IPS DF 6.9 (cell line): ENCODE results near the gene EFEMP1.

Experiments
- DNase-seq: peaks from one replicate; pipeline ENCODE4 v3.0.0-alpha.2; 2013; ENCODE audit warnings: low read depth, low spot score
- H3K27ac ChIP-seq: one replicate; pipeline ENCODE4 v1.5.1; 2013; ENCODE audit warnings: low read length, control low read depth
- H3K27me3 ChIP-seq: 2 replicates; pipeline ENCODE4 v1.6.1; 2013; ENCODE audit warnings: mild to moderate bottlenecking, low read length; ENCODE audit not compliant: control insufficient read depth, insufficient read depth
- H3K36me3 ChIP-seq: 2 replicates; pipeline ENCODE4 v1.6.1; 2013; ENCODE audit warnings: low read length; ENCODE audit not compliant: control insufficient read depth, insufficient read depth
- H3K4me1 ChIP-seq: 2 replicates; pipeline ENCODE4 v1.6.1; 2013; ENCODE audit warnings: low read length; ENCODE audit not compliant: control insufficient read depth, insufficient read depth
- H3K4me3 ChIP-seq: 2 replicates; pipeline ENCODE4 v1.5.1; 2013; ENCODE audit warnings: mild to moderate bottlenecking, low read length
- H3K9me3 ChIP-seq: 2 replicates; pipeline ENCODE4 v1.6.1; 2013; ENCODE audit warnings: low read length, inconsistent platforms; ENCODE audit not compliant: control insufficient read depth, insufficient read depth
- WGBS: extraction: QIAGEN DNeasy Blood & Tissue Kit; methylation state at CpG from one replicate; pipeline ENCODE4 v1.1.7; 2013; ENCODE audit warnings: mixed read lengths, missing lambda C conversion rate; ENCODE audit not compliant: insufficient read length, insufficient coverage; 5-methylcytosine and 5-hydroxymethylcytosine counted together

The EFEMP1 gene

DNA sequence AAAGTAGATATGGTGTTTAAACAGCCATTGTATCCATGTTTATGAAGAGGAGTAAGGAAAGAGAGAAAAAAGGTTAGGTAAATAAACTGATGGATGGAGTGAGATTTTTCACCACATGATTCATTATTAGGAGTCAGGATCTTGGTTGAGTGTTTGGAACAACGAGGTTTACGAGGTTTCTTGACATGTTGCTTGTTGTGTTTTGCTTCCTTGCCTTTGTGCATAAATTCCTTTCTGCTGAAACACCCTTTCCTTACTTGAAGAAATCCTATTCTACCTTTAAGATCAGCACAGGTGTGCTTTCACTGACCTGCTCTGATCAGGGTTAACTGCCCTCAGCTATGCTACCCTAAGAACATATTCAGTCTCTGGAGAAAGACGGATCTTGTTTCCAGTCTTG is 66.6 kb downstream of the EFEMP1 start:
- Histone ChIP-seq H3K9me3 (no peaks in the 10 kb centered on the region), H3K4me3 (no peak overlapping the region), H3K36me3 (no peaks in the 10 kb centered on the region; the same call in 1 of the 2 replicates), H3K27me3 (no peaks in the 10 kb centered on the region), H3K4me1 (no peaks in the 10 kb centered on the region), H3K27ac (no peak overlapping the region)
- DNase-seq = no peak
- WGBS = no CpG with 5 or more reads among the region's 3 CpGs

DNA sequence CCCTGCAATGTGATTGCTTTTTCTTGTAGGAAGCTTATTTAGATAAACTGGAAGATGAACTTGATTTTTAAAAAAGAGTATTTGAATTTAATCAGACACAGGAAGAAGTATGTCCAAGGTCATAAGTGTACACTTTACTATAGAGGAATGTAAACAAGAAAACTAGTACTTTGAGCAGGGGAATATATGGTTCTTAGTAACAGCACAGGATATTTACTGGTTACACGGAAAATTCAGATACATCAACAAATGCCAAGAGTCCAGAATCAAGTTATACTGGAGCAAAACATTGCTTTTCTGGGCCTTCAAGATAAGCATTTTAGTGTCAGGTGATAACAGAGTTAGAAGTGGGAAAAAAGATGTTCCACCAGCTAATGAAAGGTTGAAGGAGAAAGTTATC is 75.5 kb downstream of the EFEMP1 start:
- Histone ChIP-seq H3K4me1 (no peaks in the 10 kb centered on the region), H3K36me3 (no peaks in the 10 kb centered on the region), H3K27ac (no peak overlapping the region), H3K4me3 (no peak overlapping the region), H3K9me3 (no peaks in the 10 kb centered on the region), H3K27me3 (no peaks in the 10 kb centered on the region)
- WGBS = no CpG with 5 or more reads among the region's 1 CpG
- DNase-seq = no peak

- Histone ChIP-seq H3K27me3 (no peaks in the 10 kb centered on the region), H3K27ac (no peak overlapping the region), H3K4me1 (no peaks in the 10 kb centered on the region), H3K9me3 (no peaks in the 10 kb centered on the region), H3K4me3 (no peak overlapping the region), H3K36me3 (no peaks in the 10 kb centered on the region)
- no CpG with 5 or more reads among the region's 1 CpG for WGBS
- no peak for DNase-seq
Measured at GRCh38 chr2:55846426-55846825, 77.2 kb downstream of the EFEMP1 start.

DNA sequence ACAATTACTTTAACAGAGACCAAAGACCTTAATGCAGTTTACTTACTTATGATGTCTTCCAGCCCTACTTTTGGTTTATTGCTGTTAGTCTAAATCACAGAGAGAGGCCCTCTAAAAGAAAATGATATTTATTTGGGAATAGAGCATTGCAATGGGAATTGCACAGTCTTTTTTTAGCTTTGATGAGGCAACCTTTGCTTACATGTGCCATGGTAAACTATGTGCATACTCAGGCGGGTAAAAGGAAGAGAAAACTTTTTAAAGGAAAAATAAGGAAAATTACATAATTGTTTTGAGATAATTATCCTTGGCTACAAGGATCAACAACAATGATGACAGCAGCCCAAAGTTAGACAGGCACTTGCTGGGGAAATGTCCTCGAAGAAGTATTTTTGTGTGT is 78.6 kb downstream of the EFEMP1 start:
- Histone ChIP-seq H3K27me3 (no peaks in the 10 kb centered on the region), H3K27ac (no peak overlapping the region), H3K4me1 (no peaks in the 10 kb centered on the region), H3K36me3 (no peaks in the 10 kb centered on the region), H3K9me3 (no peaks in the 10 kb centered on the region), H3K4me3 (no peak overlapping the region)
- DNase-seq = no peak
- no CpG with 5 or more reads among the region's 2 CpGs for WGBS

GRCh38 chr2:55843994-55844345 is 79.6 kb downstream of the EFEMP1 start:
- Histone ChIP-seq H3K4me1 (0 out of 2 replicates have a peak, but pooled peaks cover 2% of the 10 kb centered on the region), H3K36me3 (no peaks in the 10 kb centered on the region), H3K4me3 (no peak overlapping the region), H3K27me3 (no peaks in the 10 kb centered on the region), H3K9me3 (no peaks in the 10 kb centered on the region), H3K27ac (no peak overlapping the region)
- no peak for DNase-seq
- no CpG with 5 or more reads among the region's 1 CpG for WGBS

DNA sequence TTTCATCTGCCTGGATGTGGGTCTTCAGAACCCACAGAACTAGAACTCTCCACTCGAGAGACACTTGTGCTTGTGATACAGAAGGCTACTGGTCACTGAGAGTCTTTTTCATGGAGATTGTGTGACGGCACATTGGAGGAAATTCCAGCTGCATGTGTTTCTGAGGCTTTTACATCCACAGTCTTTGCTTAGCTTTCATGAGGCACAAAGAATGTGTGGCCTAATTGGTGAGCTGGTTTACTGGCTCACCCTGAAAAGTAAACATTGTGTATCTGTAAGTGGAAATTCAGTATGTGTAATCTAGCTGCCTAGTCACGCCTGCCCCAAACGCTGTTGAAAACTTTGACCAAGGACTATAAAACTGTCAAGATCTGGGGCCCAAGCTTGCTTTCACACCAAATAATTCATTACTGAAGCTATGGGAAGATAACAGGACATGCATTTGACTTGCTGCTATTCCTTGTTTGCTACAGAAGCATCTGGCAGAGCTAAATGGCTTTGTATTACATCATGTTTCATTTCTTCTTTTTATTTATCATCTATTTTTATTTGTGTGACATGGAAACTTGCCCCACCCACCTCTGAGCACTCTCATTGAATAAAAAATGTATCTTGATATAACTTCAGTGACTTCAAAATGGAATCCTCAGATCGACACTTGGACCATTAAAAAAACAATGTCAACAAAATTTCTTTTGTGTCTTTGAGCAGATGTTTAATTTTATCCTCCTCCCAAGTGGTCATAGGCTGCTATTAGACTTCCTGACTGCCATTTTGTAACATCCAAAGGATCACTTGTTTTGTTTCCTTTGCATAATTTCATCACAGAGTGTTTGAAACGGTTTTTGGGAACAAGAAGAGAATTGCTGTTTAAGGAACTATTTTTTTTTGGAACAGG is 80.2 kb downstream of the EFEMP1 start:
- Histone ChIP-seq H3K4me3 (no peak overlapping the region), H3K9me3 (no peaks in the 10 kb centered on the region), H3K27me3 (no peaks in the 10 kb centered on the region), H3K36me3 (no peaks in the 10 kb centered on the region), H3K4me1 (0 out of 2 replicates have a peak, but pooled peaks cover 2% of the 10 kb centered on the region), H3K27ac (no peak overlapping the region)
- no CpG with 5 or more reads among the region's 6 CpGs for WGBS
- DNase-seq = no peak

DNA sequence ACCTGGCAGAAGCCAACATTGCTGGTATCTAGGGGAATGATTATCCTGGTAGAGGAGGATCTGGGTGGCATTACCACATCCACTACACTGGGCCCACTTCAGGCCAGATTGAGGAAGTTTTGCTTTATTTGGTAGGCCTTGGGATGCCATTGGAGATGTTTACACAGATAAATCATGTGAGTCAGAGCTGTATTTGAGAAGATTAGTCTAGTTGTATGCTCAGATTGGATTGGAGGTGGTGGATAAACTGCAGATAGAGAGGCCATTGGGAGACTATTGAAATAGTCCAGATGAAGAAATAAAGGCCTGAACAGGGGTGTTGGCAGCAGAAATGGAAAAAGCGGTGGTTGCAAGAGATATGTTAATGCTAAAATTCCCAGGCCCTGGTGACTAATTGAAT is 81.5 kb downstream of the EFEMP1 start:
- Histone ChIP-seq H3K4me3 (no peak overlapping the region), H3K9me3 (no peaks in the 10 kb centered on the region), H3K4me1 (0 out of 2 replicates have a peak, but pooled peaks cover 5% of the 10 kb centered on the region), H3K27me3 (no peaks in the 10 kb centered on the region), H3K36me3 (no peaks in the 10 kb centered on the region), H3K27ac (no peak overlapping the region)
- DNase-seq = no peak
- no CpG with 5 or more reads among the region's 1 CpG for WGBS

GRCh38 chr2:55840460-55840859 is 83.1 kb downstream of the EFEMP1 start:
- no CpG with 5 or more reads among the region's 1 CpG for WGBS

DNA sequence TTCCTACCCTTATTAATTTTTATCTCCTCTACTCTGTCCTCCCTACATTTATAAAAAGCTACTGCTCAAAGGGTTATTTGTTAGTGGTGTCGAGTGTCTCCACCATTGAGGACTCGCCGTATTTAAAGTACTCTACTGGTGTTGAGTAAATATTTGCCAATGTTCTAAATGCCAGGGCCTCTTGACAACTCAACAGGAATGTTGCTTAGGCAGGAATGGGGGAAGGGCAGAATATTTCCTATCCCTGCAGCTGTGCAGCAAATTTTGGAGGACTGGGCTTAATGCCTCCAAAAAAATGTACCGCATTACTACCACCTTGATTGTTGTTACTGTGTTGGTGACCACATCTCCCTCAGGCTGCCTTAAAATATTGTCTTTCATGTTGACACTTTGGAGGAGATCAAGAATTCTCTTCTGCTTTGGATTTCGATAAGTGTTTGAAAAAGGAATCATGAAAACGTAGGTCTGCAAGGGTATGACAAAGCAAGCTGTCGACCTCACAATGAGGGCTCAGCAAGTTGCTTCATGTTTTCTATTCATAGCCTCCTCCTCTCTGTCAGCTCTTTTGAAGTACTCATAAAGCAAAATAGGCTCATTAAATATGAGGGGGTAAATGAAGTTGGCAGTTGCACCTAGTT is 84.3 kb downstream of the EFEMP1 start:
- no CpG with 5 or more reads among the region's 7 CpGs for WGBS
- no peak overlapping the region for H3K4me3 ChIP-seq
- H3K9me3 ChIP-seq = no peaks in the 10 kb centered on the region
- H3K4me1 ChIP-seq = peaks cover 7% of the 10 kb centered on the region; the same call in 1 of the 2 replicates
- no peaks in the 10 kb centered on the region for H3K27me3 ChIP-seq
- no peak for DNase-seq
- H3K27ac ChIP-seq = no peak overlapping the region
- no peaks in the 10 kb centered on the region for H3K36me3 ChIP-seq

More at GRCh38 chr2:55840460-55840859, 83.1 kb downstream of the EFEMP1 start:
- Histone ChIP-seq H3K4me3 (no peak overlapping the region), H3K4me1 (peaks cover 7% of the 10 kb centered on the region; the same call in 1 of the 2 replicates), H3K36me3 (no peaks in the 10 kb centered on the region), H3K27me3 (no peaks in the 10 kb centered on the region), H3K9me3 (no peaks in the 10 kb centered on the region), H3K27ac (no peak overlapping the region)
- DNase-seq = no peak

DNA sequence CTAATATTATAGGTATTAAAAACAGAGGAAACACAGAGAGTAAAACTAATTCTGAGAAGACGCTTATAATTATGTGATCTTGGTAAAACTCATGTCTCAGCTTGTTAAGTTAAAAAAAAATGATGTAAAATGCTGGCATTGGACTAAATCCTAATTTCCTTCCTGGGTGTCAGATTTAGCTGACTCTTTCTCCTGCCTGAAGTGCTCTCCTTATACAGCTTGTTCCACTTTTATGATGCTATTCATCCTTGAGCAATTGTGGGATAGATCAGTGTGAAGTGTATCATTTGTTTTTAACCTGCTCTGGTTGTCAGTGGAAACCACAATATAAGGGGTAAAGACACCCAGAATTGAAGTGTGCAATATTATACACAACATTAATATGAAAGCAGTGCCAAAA is 84.9 kb downstream of the EFEMP1 start:
- Histone ChIP-seq H3K27ac (no peak overlapping the region), H3K4me3 (no peak overlapping the region), H3K4me1 (peaks cover 7% of the 10 kb centered on the region; the same call in 1 of the 2 replicates), H3K36me3 (no peaks in the 10 kb centered on the region), H3K27me3 (no peaks in the 10 kb centered on the region), H3K9me3 (no peaks in the 10 kb centered on the region)
- WGBS = no CpG with 5 or more reads among the region's 1 CpG
- DNase-seq = no peak
